K562 (cell line): ENCODE data around the gene FTSJ3. TPM values are rescaled to one million over a fixed set of nuclear protein-coding genes. Genes with fewer than 3 reads are reported as not detected.

Source experiments
- NR2C2 ChIP-seq, 2 experiments: fragments of 200-800 bp in 1 of 2; sonication (Bioruptor generic) in 1 of 2; sonication (generic) in 1 of 2; formaldehyde crosslinking in 1 of 2; IDR thresholded peaks; 2 replicates each; pipeline versions ENCODE4 v1.6.1 to v1.8.0; 2016 to 2022; ENCODE audit warnings: mild to moderate bottlenecking in 1 of 2, missing compliant biosample characterization in 1 of 2, missing genetic modification characterization in 1 of 2, missing genetic modification reagents in 1 of 2
- PCBP1 ChIP-seq: fragments of 200-400 bp; formaldehyde crosslinking; IDR thresholded peaks from 2 replicates; pipeline ENCODE4 v1.6.1; 2018; ENCODE audit warnings: mild to moderate bottlenecking, low read depth, low read length; ENCODE audit not compliant: poor library complexity, severe bottlenecking
- RBM22 ChIP-seq: fragments of 200-400 bp; formaldehyde crosslinking; IDR thresholded peaks from 2 replicates; pipeline ENCODE4 v1.6.1; 2018; ENCODE audit warnings: low read length, low read depth; ENCODE audit not compliant: poor library complexity, severe bottlenecking
- SIN3A ChIP-seq, 2 experiments: fragments of 150-350 bp in 1 of 2; IDR thresholded peaks; 2 replicates each; pipeline ENCODE4 v1.6.1; 2011 to 2016; ENCODE audit warnings: borderline replicate concordance in 2 of 2, low read depth in 2 of 2, low read length in 2 of 2, mild to moderate bottlenecking in 2 of 2, moderate library complexity in 2 of 2; ENCODE audit not compliant: control insufficient read depth in 1 of 2
- TAF7 ChIP-seq: fragments of 450-650 bp; IDR thresholded peaks from 2 replicates; pipeline ENCODE4 v1.6.1; 2016; ENCODE audit warnings: missing genetic modification characterization, missing compliant biosample characterization
- TEAD2 ChIP-seq: fragments of 450-650 bp; IDR thresholded peaks from 2 replicates; pipeline ENCODE4 v1.6.1; 2016; ENCODE audit warnings: missing genetic modification characterization, control low read depth, missing compliant biosample characterization
- TGIF2 ChIP-seq: sonication (generic); formaldehyde crosslinking; IDR thresholded peaks from 2 replicates; pipeline ENCODE4 v1.8.1; 2022; ENCODE audit warnings: mild to moderate bottlenecking, missing genetic modification reagents, moderate library complexity
- ZBTB43 ChIP-seq: sonication (generic); formaldehyde crosslinking; IDR thresholded peaks from 2 replicates; pipeline ENCODE4 v1.8.0; 2023; ENCODE audit warnings: mild to moderate bottlenecking, missing genetic modification reagents
- ZFX ChIP-seq: sonication (generic); formaldehyde crosslinking; IDR thresholded peaks from 2 replicates; pipeline ENCODE4 v1.8.0; 2022; ENCODE audit warnings: mild to moderate bottlenecking, missing genetic modification reagents, moderate library complexity
- ZNF263 ChIP-seq: sonication (generic); formaldehyde crosslinking; IDR thresholded peaks from 2 replicates; pipeline ENCODE4 v1.8.0; 2022; ENCODE audit warnings: mild to moderate bottlenecking, missing genetic modification reagents, borderline replicate concordance
- polyA plus RNA-seq, 8 experiments: library from polyadenylated mRNA; depleted of rRNA in 4 of 8; stranded (reverse) in 5 of 8; unstranded in 3 of 8; fragments of >200 nt; fragmentation: Nextera tagmentation in 2 of 8; fragmentation: Illumina TruSeq in 1 of 8; extraction: Ambion mirVana in 2 of 8; extraction: Trizol in 1 of 8; gene quantifications; 2 replicates each; pipeline versions ENCODE4 v1.2.1 to v1.2.3, GENCODE V29; 2011 to 2014; ENCODE audit warnings: inconsistent platforms in 1 of 8, missing spikeins in 1 of 8
- total RNA-seq, 7 experiments: library from RNA; depleted of rRNA in 6 of 7; stranded (reverse); fragments of >200 nt in 6 of 7; fragmentation: Illumina TruSeq in 2 of 7; extraction: Trizol in 2 of 7; gene quantifications; 2 replicates each; pipeline versions ENCODE4 v1.2.1 to v1.2.3, GENCODE V29; 2011 to 2021; ENCODE audit warnings: low replicate concordance in 1 of 7

Gene FTSJ3
- total and polyA plus RNA-seq, 9 of the 15 experiments (the other 6 are each of a cell fraction or from before 2014, with no cell fraction given) = 18.0 to 65.6 (median 52.4) TPM

- TF ChIP-seq NR2C2 (CRISPR knock-in tag; IDR thresholded peaks at IDR 0.05) (no peak), NR2C2 (tag; IDR thresholded peaks at IDR 0.05) (peak; percentile 48; the same call in 1 of the 2 replicates), PCBP1 (peak; percentile 47), SIN3A (IDR thresholded peaks at IDR 0.05; ENCODE audit: borderline replicate concordance in 2 of 2, control insufficient read depth in 1 of 2, low read depth in 2 of 2, low read length in 2 of 2) (peak; percentile 10 to 49; a peak in 2 of 4 replicates), ZBTB43 (CRISPR knock-in tag) (0 out of 2 replicates have a peak, but pooled peaks have one; percentile 58), ZFX (CRISPR knock-in tag) (peak; percentile 97), TAF7 (tag) (no peak), TEAD2 (tag) (no peak), TGIF2 (CRISPR knock-in tag) (peak; percentile 64; the same call in 1 of the 2 replicates), ZNF263 (CRISPR knock-in tag) (no peak), RBM22 (peak; percentile 67)
Measured at GRCh38 chr17:63774141-63774968, 53.1 kb downstream of the FTSJ3 start, which contains the start of gene DDX42 (continued).
